IPS DF 6.9 (cell line): ENCODE results near the gene LPP.

Experiments
- DNase-seq: peaks from one replicate; pipeline ENCODE4 v3.0.0-alpha.2; 2013; ENCODE audit warnings: low read depth, low spot score
- H3K27ac ChIP-seq: one replicate; pipeline ENCODE4 v1.5.1; 2013; ENCODE audit warnings: low read length, control low read depth
- H3K27me3 ChIP-seq: 2 replicates; pipeline ENCODE4 v1.6.1; 2013; ENCODE audit warnings: mild to moderate bottlenecking, low read length; ENCODE audit not compliant: control insufficient read depth, insufficient read depth
- H3K36me3 ChIP-seq: 2 replicates; pipeline ENCODE4 v1.6.1; 2013; ENCODE audit warnings: low read length; ENCODE audit not compliant: control insufficient read depth, insufficient read depth
- H3K4me1 ChIP-seq: 2 replicates; pipeline ENCODE4 v1.6.1; 2013; ENCODE audit warnings: low read length; ENCODE audit not compliant: control insufficient read depth, insufficient read depth
- H3K4me3 ChIP-seq: 2 replicates; pipeline ENCODE4 v1.5.1; 2013; ENCODE audit warnings: mild to moderate bottlenecking, low read length
- H3K9me3 ChIP-seq: 2 replicates; pipeline ENCODE4 v1.6.1; 2013; ENCODE audit warnings: low read length, inconsistent platforms; ENCODE audit not compliant: control insufficient read depth, insufficient read depth
- WGBS: extraction: QIAGEN DNeasy Blood & Tissue Kit; methylation state at CpG from one replicate; pipeline ENCODE4 v1.1.7; 2013; ENCODE audit warnings: mixed read lengths, missing lambda C conversion rate; ENCODE audit not compliant: insufficient read length, insufficient coverage; 5-methylcytosine and 5-hydroxymethylcytosine counted together

The LPP gene

GRCh38 chr3:188756241-188756640, 602.3 kb downstream of the LPP start:
- no peak for DNase-seq
- no CpG with 5 or more reads among the region's 3 CpGs for WGBS
- H3K27me3 ChIP-seq, result no peaks in the 10 kb centered on the region
- no peaks in the 10 kb centered on the region for H3K9me3 ChIP-seq
- no peaks in the 10 kb centered on the region for H3K4me1 ChIP-seq
- H3K27ac ChIP-seq, result no peak overlapping the region
- no peak overlapping the region for H3K4me3 ChIP-seq
- H3K36me3 ChIP-seq, result no peaks in the 10 kb centered on the region

- H3K36me3 ChIP-seq, result no peaks in the 10 kb centered on the region
- H3K4me1 ChIP-seq, result no peaks in the 10 kb centered on the region
- no peak overlapping the region for H3K27ac ChIP-seq
- no peaks in the 10 kb centered on the region for H3K9me3 ChIP-seq
- H3K4me3 ChIP-seq, result no peak overlapping the region
- H3K27me3 ChIP-seq, result no peaks in the 10 kb centered on the region
- no CpG with 5 or more reads among the region's 5 CpGs for WGBS
- no peak for DNase-seq
These were observed 605.5 kb downstream of the LPP start for GRCh38 chr3:188759336-188760005.

GRCh38 chr3:188760408-188760807, 606.5 kb downstream of the LPP start:
- H3K4me3 ChIP-seq, result no peak overlapping the region
- H3K36me3 ChIP-seq, result no peaks in the 10 kb centered on the region
- DNase-seq, result no peak
- no peaks in the 10 kb centered on the region for H3K9me3 ChIP-seq
- H3K27ac ChIP-seq, result no peak overlapping the region
- WGBS, result no CpG with 5 or more reads among the region's 3 CpGs
- no peaks in the 10 kb centered on the region for H3K4me1 ChIP-seq
- no peaks in the 10 kb centered on the region for H3K27me3 ChIP-seq

- Histone ChIP-seq H3K4me1 (no peaks in the 10 kb centered on the region), H3K27me3 (no peaks in the 10 kb centered on the region), H3K9me3 (no peaks in the 10 kb centered on the region), H3K36me3 (no peaks in the 10 kb centered on the region), H3K4me3 (no peak overlapping the region), H3K27ac (no peak overlapping the region)
- DNase-seq, result no peak
- WGBS, result no CpG with 5 or more reads among the region's 6 CpGs
These were observed 607.5 kb downstream of the LPP start for GRCh38 chr3:188761439-188761838.

- H3K36me3 ChIP-seq, result no peaks in the 10 kb centered on the region
- H3K27ac ChIP-seq, result no peak overlapping the region
- H3K27me3 ChIP-seq, result no peaks in the 10 kb centered on the region
- H3K4me1 ChIP-seq, result no peaks in the 10 kb centered on the region
- WGBS, result no CpG with 5 or more reads among the region's 3 CpGs
- H3K4me3 ChIP-seq, result no peak overlapping the region
- no peaks in the 10 kb centered on the region for H3K9me3 ChIP-seq
- no peak for DNase-seq
These were observed 608.0 kb downstream of the LPP start for GRCh38 chr3:188761964-188762363.

- Histone ChIP-seq H3K27me3 (no peaks in the 10 kb centered on the region), H3K4me3 (no peak overlapping the region), H3K4me1 (no peaks in the 10 kb centered on the region), H3K36me3 (no peaks in the 10 kb centered on the region), H3K9me3 (no peaks in the 10 kb centered on the region), H3K27ac (no peak overlapping the region)
- no peak for DNase-seq
- no CpG with 5 or more reads among the region's 1 CpG for WGBS
These were observed 610.7 kb downstream of the LPP start for GRCh38 chr3:188764609-188765008.

- Histone ChIP-seq H3K36me3 (no peaks in the 10 kb centered on the region), H3K27me3 (no peaks in the 10 kb centered on the region), H3K27ac (no peak overlapping the region), H3K4me1 (no peaks in the 10 kb centered on the region), H3K9me3 (no peaks in the 10 kb centered on the region), H3K4me3 (no peak overlapping the region)
- no peak for DNase-seq
- WGBS, result no CpG with 5 or more reads among the region's 3 CpGs
These were observed 615.9 kb downstream of the LPP start for GRCh38 chr3:188769831-188770230.

- Histone ChIP-seq H3K4me3 (no peak overlapping the region), H3K27me3 (no peaks in the 10 kb centered on the region), H3K27ac (no peak overlapping the region), H3K4me1 (no peaks in the 10 kb centered on the region), H3K36me3 (no peaks in the 10 kb centered on the region), H3K9me3 (no peaks in the 10 kb centered on the region)
- DNase-seq, result no peak
- no CpG with 5 or more reads among the region's 3 CpGs for WGBS
These were observed 618.9 kb downstream of the LPP start for GRCh38 chr3:188772886-188773285.

- no peaks in the 10 kb centered on the region for H3K4me1 ChIP-seq
- no peak overlapping the region for H3K27ac ChIP-seq
- H3K36me3 ChIP-seq, result no peaks in the 10 kb centered on the region
- H3K4me3 ChIP-seq, result no peak overlapping the region
- no CpG with 5 or more reads among the region's 3 CpGs for WGBS
- H3K27me3 ChIP-seq, result no peaks in the 10 kb centered on the region
- DNase-seq, result no peak
- H3K9me3 ChIP-seq, result no peaks in the 10 kb centered on the region
These were observed 621.5 kb downstream of the LPP start for GRCh38 chr3:188775412-188775811.

- no peak overlapping the region for H3K4me3 ChIP-seq
- H3K4me1 ChIP-seq, result no peaks in the 10 kb centered on the region
- no peaks in the 10 kb centered on the region for H3K27me3 ChIP-seq
- no peaks in the 10 kb centered on the region for H3K36me3 ChIP-seq
- DNase-seq, result no peak
- no CpG with 5 or more reads among the region's 1 CpG for WGBS
- no peak overlapping the region for H3K27ac ChIP-seq
- H3K9me3 ChIP-seq, result no peaks in the 10 kb centered on the region
These were observed 622.5 kb downstream of the LPP start for GRCh38 chr3:188776447-188776846.

- no CpG with 5 or more reads among the region's 1 CpG for WGBS
- no peaks in the 10 kb centered on the region for H3K36me3 ChIP-seq
- no peak for DNase-seq
These were observed 624.3 kb downstream of the LPP start for GRCh38 chr3:188778091-188778852.

More at GRCh38 chr3:188778091-188778852, 624.3 kb downstream of the LPP start:
- no peaks in the 10 kb centered on the region for H3K4me1 ChIP-seq
- H3K4me3 ChIP-seq, result no peak overlapping the region
- H3K27ac ChIP-seq, result no peak overlapping the region
- H3K27me3 ChIP-seq, result no peaks in the 10 kb centered on the region
- H3K9me3 ChIP-seq, result no peaks in the 10 kb centered on the region
